GM18520 (cell line): ENCODE data around the gene LRRFIP1.
"Not testable (repeated sequence)": the region's sequence is repeated elsewhere in the genome, so short reads cannot be mapped to it uniquely, and the experiment has no call there.

Experiments used
- ATAC-seq: cut with Tn5 transposase; IDR thresholded peaks from one replicate; pipeline ENCODE4 v1.9.1; 2021; ENCODE audit not compliant: unreplicated experiment

LRRFIP1 gene

DNA sequence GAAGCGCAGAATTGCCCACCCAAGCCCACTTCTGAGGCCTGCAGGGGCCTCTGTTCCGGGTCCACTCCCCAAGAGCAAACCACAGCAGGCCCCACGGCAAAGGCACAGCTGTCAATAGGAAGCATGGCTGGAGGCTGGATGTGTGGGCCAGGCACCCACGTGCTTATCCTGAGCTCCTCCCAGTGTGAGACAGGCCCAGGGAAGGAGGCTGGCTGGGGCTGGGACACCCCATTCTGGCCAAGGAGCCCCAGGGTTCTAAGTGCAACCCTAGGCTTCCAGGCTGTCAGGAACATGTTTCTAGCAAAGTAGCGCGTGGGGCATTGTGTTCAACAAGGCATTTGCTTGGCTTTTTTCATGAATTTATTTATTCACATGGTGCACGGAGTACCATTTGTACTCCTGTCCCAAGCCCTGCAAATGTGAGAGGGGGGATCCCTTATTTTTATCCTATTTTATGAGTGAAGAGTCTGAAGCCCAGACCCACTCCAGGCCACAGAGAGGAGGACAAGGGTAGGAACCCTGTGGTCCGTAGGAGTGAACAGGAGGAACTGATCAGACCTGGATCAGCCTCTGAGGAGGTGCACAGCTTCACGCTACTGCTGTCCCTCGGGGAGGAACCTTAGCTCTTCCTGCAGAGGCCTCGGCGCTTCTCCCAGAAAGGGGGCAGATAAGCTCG lies 30.7 kb upstream of the LRRFIP1 start:
- no peak for ATAC-seq

- ATAC-seq: no peak
Measured at GRCh38 chr2:237597196-237598145, 29.9 kb upstream of the LRRFIP1 start.

DNA sequence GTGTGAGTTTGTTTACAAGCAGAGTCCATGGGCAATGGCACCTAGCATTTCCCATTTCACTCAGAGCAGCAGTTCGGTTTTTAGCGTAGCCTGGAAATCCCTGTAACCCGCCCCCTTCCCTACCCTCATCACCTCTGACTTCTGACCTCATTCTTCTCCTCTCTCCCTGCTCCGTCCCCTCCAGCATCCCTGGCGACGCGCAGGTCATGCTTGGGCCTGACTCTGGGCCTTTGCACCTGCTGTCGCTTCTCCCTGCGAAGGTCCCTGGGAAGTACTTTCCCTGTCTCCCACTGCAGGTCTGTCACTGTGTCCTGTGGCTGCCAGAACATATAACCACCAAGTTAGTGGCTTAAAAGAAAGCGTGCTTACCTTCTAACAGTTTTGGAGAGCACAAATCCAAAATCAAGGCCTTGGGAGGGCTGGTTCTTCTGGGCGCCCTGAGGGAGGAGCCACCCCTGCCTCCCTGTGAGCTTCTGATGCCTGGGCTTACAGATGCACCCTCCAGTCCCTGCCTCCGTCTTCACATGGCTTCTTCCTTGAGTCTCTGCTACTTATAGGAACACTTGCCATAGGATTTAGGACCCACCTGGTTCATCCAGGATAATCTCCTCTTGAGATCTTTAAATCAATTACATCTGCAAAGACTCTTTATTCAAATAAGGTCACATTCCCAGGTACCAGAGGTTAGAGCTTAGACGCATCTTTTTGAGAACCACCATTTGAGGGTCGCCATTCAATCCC lies 28.7 kb upstream of the LRRFIP1 start:
- no peak for ATAC-seq

DNA sequence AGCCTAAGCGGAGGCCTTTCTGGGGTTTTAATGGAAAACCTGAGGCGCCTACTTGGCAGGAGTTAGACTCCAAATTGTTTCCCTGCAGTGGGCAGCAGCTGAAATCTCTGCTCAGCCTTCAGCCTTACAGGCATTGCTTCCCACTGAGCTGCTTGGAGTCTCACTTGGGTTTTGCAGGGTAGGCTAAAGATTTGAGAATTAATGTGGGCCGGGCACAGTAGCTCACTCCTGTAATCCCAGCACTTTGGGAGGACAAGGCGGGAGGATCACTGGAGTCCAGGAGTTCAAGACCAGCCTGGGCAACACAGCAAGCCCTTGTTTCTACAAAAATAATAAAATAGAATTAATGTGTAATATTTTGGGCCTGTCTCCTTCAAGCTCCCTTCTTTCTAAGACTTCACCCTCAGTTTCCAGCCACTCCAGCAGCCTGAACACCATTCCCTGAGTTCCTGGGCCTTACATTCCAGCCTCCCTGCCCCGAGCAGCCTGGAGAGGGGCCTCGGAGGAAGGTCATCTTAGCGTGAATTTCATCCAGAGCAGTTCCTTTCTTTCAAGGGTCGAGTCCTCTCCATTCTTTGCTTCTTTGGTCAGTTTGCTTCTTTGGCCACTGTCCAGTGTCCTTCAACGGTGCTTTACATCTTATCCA lies 27.8 kb upstream of the LRRFIP1 start:
- no peak for ATAC-seq

DNA sequence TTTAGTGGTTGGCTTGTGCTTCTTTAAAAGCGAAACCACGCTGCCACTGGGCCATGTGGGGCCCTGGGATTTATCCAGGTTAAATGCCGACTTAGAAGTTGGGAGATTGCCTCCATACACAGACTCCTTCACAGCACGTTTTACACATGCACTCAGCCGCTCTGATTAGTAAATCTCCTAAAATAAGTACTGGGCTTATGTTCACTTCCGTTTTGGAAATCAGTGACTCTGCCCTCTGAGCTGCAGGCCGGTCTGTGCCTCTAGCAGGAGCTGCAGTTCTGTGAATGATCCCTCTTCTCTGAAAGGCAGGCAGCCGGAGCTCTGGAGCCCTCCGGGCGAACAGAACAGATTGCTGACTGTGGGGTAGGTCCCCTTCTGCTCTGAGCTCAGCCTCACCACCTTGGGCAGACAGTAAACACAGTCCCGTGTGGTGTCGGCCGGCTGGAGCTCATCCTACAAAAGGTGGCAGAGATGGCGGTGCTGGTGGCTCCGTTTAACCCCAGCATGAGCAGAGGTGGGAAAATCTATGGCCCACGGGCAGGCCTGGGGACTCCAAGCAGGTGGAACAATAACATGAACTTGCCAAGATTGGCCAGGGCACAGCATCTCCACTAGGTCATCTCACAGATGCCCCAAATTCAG lies 27.1 kb upstream of the LRRFIP1 start:
- ATAC-seq: no peak

DNA sequence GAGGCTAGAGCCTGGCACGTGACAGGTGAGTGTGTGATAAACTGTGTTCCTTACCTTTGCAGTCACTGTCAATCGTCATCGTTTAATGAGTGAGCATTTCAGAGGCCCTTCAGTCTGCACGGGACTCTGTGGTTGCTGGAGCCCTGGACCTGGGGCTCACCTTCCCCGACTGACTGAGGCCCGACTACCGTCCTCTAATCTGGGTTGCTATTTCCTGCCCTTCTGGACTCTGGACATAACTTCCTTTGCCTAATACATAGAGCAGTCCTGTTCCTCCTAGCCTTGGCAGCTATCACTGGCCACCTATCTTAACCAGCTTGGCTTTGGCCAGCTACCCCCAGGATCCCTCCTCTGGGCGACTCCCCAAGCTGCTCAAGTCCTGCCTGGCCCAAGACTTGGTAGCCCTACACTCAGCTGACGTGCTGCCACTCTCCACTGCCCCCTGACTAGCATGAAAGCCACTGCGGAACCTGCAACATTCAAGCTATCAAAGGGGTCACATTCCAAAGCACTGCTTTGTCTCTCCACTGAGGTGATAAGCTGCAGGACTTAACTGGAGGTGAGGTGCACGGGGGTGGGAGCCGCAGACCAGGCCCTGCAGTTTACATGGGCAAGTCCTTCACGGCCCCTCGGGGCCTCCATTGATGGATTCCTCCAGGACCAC lies 25.8 kb upstream of the LRRFIP1 start:
- ATAC-seq: no peak

DNA sequence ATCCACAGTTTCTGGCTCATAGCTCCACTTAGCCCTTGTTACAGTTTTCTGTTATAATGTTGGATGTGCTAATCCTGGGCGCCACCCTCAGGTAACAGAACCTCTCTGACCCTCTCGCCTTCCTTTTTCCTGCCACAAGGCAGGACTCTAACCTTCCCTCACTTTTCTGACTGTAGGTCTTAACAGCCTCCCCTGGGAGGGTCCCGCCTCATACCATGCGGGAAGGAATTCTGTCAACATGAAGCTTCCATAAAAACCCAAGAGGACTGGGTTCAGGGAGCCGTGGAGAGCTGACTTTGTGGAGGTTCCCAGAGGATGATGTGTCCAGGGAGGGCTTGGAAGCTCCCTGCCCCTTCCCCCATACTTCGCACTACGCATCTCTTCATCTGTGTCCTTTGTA lies 25.0 kb upstream of the LRRFIP1 start:
- ATAC-seq: no peak

DNA sequence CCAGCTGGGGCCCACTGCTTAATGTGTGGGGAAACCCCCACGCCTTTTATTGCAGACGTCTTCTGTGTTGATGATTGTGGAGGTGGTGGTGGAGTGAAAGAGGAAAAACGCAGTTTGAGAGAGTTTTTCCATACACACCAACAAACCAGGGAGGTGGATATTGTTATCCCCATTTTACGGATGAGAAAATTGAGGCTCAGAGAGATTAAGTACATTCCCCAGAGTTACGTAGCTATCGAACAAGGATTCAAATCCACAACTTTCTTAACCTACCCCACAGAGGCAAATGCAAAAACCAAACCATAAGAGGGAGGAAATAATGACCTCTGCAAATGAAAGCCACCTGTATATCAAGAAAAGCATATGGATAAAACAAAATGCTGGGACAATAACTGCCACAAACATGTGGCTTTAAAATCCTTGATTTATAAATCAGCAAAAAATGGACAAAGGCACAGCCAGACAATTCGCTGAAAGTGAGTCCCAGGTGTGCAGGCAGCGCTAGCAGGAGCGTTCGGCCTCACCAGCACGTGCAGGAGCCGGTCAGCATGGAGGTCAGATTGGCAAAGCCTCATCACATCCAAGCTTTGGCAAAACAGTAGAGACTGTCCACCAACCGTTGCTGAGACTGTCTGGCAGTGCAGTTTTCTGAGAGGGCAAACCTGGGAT lies 24.2 kb upstream of the LRRFIP1 start:
- ATAC-seq: no peak

DNA sequence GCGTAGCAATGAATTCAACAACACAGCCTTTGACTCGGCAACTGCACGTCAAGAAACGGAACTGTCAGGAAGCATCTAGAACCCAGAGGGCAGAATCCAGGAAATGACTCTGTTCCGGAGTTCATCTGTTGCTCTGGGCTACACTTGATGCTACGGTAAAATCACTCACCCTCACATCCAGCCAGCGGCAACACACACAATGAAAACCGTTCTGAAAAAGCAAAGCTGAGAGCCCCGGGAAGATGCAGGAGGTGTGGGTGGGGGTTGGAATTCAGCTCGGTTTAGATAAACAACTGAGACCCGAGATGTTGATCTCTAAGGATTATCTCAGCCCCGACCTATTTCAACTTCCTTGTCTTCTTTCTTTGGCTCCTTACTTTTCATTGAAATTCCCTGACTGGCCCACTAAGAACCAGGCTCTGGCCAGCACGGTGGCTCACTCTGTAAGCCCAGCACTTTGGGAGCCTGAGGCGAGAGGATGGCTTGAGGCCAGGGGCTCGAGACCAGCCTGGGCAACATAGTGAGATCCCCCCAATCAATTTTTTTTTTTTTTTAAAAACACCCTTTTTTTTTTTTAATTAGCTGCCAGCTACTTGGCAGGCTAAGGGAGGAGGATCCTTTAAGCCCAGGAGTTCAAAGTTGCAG lies 23.5 kb upstream of the LRRFIP1 start:
- no peak for ATAC-seq

DNA sequence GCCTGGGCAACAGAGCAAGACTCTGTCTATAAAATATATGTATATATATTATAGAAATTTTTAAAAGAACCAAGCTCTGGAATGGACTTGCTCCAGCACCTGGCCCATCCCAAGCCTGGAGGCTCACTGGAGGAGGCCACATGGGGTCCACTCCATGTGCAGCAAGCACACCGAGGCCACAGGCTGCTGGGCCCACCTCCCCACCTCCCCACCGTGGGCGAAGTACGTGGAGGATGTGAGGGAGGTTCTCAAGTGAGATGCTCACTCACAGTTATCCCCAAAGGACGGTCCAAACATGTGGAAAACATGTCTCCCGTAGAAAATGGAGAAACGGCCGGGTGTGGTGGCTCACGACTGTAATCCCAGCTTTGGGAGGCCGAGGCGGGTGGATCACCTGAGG lies 23.0 kb upstream of the LRRFIP1 start:
- no peak for ATAC-seq

- ATAC-seq: no peak
Measured at GRCh38 chr2:237604960-237605359, 22.4 kb upstream of the LRRFIP1 start.

GRCh38 chr2:237606522-237606921 lies 20.9 kb upstream of the LRRFIP1 start:
- ATAC-seq: not testable (repeated sequence)

- ATAC-seq: no peak
Measured at GRCh38 chr2:237612527-237613357, 14.6 kb upstream of the LRRFIP1 start.

- ATAC-seq: no peak
Measured at GRCh38 chr2:237613679-237614078, 13.7 kb upstream of the LRRFIP1 start.

DNA sequence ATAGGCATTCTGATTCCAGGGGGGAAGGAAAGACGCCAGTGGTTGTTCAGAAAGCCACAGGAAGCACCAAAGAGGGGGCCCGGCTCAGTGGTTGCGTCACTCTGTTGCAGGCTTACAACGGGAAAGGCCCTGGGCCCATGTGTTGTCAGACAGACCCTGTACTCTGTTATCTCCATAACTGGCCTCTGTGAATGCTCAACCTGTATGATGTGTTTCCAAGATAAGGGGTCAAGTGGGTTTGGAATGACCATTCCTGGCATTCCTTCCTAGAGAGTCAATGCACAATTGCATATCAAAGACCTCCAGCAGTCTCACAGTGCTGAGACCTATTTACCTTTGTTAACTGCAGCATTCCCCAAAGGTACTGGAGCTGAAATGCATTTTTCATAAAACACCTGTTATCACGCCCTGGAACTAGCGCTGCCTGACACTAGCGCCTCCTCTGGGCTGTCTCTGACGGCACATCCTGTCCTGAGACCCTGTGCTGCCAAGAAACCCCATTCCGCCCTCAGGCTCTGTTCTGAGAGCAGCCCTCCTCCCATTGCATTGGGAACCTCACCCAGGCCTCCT lies 13.2 kb upstream of the LRRFIP1 start:
- no peak for ATAC-seq

DNA sequence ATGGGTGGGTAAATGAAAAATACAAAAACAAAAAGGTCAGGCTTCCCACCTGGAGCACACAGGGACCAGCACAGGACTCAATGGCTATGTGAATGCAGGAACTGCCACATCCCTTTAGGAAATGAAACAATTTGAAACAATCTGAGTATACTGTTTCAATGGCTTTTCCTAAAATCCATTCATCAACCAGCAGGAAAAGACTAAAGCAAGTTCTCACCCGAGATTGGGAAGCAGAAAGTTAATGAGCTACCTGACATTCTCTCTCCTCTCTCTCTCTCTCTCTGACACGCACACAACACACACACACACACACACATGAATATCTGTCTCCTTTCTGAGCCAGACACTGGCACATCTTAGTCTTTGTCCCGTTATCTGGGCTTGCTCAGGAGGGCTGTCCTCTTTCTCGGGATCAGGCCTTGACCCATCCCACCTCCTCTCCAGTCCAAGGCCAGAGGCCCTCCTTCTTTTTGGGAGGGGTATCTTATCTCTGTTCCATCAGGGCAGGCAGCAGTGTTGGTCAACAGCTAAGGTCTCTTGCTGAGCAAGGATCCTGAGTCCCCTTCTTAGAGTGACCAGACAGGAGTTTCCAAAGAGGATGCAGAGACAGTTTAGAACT lies 11.6 kb upstream of the LRRFIP1 start:
- no peak for ATAC-seq

DNA sequence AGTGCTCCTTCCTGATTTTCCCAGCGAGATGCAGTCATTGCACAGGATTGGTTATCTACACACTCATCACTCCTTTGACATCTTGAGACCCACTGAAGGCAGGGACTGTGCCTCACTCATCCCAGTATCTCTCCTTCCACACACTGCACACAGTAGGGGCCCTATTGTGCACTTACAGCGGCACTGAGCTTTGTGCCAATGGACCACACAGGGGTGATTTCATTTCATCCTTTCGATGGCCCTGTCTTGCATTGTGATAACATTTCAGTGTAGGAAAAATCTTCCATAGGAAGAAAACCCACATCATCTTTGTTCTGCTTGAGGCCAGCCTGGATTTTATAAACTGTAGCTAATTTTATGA lies 11.0 kb upstream of the LRRFIP1 start:
- ATAC-seq: no peak
